ENCODE data around the gene USP49. TPM values are rescaled to one million over a fixed set of nuclear protein-coding genes. Genes with fewer than 3 reads are reported as not detected.
A peak's percentile ranks its signal among the peaks of the same experiment; 100 is the strongest.

The USP49 gene
- total and polyA plus RNA-seq, 2 donors (not counting 1 experiment from before 2014, with no cell fraction given), result 1.5 to 2.3 TPM

GRCh38 chr6:41939848-41940758 lies 44.9 kb upstream of the USP49 start:
- H2AFZ ChIP-seq (ENCODE audit: low read length), result peak overlapping the region; percentile 74
- DNase-seq (ENCODE audit: low read depth in 2 of 2), result peak; percentile 44 to 61
- peak overlapping the region; percentile 73 for H3K9ac ChIP-seq (ENCODE audit: insufficient read depth, low read length)
- no peaks in the 10 kb centered on the region for H3K27me3 ChIP-seq (ENCODE audit: control insufficient read depth, insufficient read depth, low read length)
- peak overlapping the region; percentile 79 for H3K27ac ChIP-seq (ENCODE audit: insufficient read depth, low read length)
- peaks cover 41% of the 10 kb centered on the region for H3K79me2 ChIP-seq (ENCODE audit: control insufficient read depth, insufficient read depth, low read length)
- peak overlapping the region; percentile 74 to 95 (median 92) for H3K4me3 ChIP-seq (replicated peaks in 1 of 4; ENCODE audit: control extremely low read depth in 1 of 4, insufficient read depth in 1 of 4, low read depth in 3 of 4, low read length in 4 of 4)
- peaks cover 13% of the 10 kb centered on the region for H3K36me3 ChIP-seq (ENCODE audit: control insufficient read depth, insufficient read depth, low read length)
- TF ChIP-seq CTCF (conservative IDR thresholded peaks at IDR 0.05 in 1 of 2, IDR thresholded peaks at IDR 0.05 in 1 of 2; ENCODE audit: low read depth in 1 of 2, low read length in 2 of 2) (no peak), EZH2 (IDR thresholded peaks at IDR 0.05; ENCODE audit: low read length, missing control alignments) (no peak)
- no peaks in the 10 kb centered on the region for H4K20me1 ChIP-seq (ENCODE audit: control insufficient read depth, extremely low read depth, insufficient read depth, low read length)
- H3K9me3 ChIP-seq (ENCODE audit: control insufficient read depth, insufficient read depth, low read depth, low read length), result no peaks in the 10 kb centered on the region
- H3K4me1 ChIP-seq (ENCODE audit: control insufficient read depth, extremely low read depth, insufficient read depth, low read length), result peaks cover 16% of the 10 kb centered on the region
- peak overlapping the region; percentile 95 for H3K4me2 ChIP-seq (ENCODE audit: extremely low read depth, insufficient read depth, low read length)

DNA sequence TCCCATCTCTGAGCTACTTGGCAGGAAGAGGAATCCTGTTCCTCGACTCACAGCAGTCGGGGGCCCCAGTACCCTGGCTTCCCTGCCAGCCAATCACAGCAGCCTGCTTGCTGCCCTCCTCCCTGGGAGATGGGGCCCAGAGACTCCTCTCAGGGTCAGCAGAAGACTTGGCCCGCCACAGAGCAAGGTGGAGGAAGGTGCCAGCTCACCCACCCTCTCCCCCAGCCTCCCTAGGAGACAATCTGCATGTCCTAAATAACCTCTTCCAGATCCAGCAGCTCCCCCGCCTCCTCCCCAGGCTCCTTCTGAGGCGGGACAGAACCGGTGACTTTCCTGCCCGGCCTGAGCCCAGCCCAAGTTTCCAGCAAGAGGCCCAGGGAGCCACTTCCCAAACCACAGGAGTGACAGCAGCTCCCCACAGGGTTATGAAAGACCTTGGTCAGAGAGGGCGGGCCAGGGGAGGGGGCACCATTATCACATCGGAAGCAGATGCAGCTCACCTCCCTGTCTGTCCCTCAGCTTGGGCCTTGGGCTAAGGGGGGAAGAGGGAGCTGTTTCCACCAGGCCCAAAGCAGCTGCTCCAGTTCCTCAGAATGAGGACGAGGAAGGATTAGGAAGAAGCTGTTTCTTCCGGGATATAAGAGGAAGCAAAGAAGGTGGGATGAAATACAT lies 44.1 kb upstream of the USP49 start:
- TF ChIP-seq CTCF (conservative IDR thresholded peaks at IDR 0.05 in 1 of 2, IDR thresholded peaks at IDR 0.05 in 1 of 2; ENCODE audit: low read depth in 1 of 2, low read length in 2 of 2) (no peak), EZH2 (IDR thresholded peaks at IDR 0.05; ENCODE audit: low read length, missing control alignments) (no peak)
- Histone ChIP-seq H4K20me1 (ENCODE audit: control insufficient read depth, extremely low read depth, insufficient read depth, low read length) (no peaks in the 10 kb centered on the region), H3K4me3 (replicated peaks in 1 of 4; ENCODE audit: control extremely low read depth in 1 of 4, insufficient read depth in 1 of 4, low read depth in 3 of 4, low read length in 4 of 4) (peak overlapping the region in 2 of 4 experiments; percentile 74 to 95), H3K27ac (ENCODE audit: insufficient read depth, low read length) (peak overlapping the region; percentile 26), H3K9me3 (ENCODE audit: control insufficient read depth, insufficient read depth, low read depth, low read length) (no peaks in the 10 kb centered on the region), H3K27me3 (ENCODE audit: control insufficient read depth, insufficient read depth, low read length) (no peaks in the 10 kb centered on the region), H2AFZ (ENCODE audit: low read length) (no peak overlapping the region), H3K4me2 (ENCODE audit: extremely low read depth, insufficient read depth, low read length) (no peak overlapping the region), H3K79me2 (ENCODE audit: control insufficient read depth, insufficient read depth, low read length) (peaks cover 41% of the 10 kb centered on the region), H3K9ac (ENCODE audit: insufficient read depth, low read length) (no peak overlapping the region), H3K4me1 (ENCODE audit: control insufficient read depth, extremely low read depth, insufficient read depth, low read length) (peaks cover 16% of the 10 kb centered on the region), H3K36me3 (ENCODE audit: control insufficient read depth, insufficient read depth, low read length) (peaks cover 15% of the 10 kb centered on the region)
- DNase-seq (ENCODE audit: low read depth in 2 of 2), result peak; percentile 42 to 68

- H3K4me1 ChIP-seq (ENCODE audit: control insufficient read depth, extremely low read depth, insufficient read depth, low read length), result peaks cover 16% of the 10 kb centered on the region
- H4K20me1 ChIP-seq (ENCODE audit: control insufficient read depth, extremely low read depth, insufficient read depth, low read length), result no peaks in the 10 kb centered on the region
- H3K9ac ChIP-seq (ENCODE audit: insufficient read depth, low read length), result no peak overlapping the region
- no peak for TF ChIP-seq CTCF (conservative IDR thresholded peaks at IDR 0.05 in 1 of 2, IDR thresholded peaks at IDR 0.05 in 1 of 2; ENCODE audit: low read depth in 1 of 2, low read length in 2 of 2)
- TF ChIP-seq EZH2 (IDR thresholded peaks at IDR 0.05; ENCODE audit: low read length, missing control alignments), result no peak
- peaks cover 41% of the 10 kb centered on the region for H3K79me2 ChIP-seq (ENCODE audit: control insufficient read depth, insufficient read depth, low read length)
- H2AFZ ChIP-seq (ENCODE audit: low read length), result no peak overlapping the region
- peaks cover 18% of the 10 kb centered on the region for H3K36me3 ChIP-seq (ENCODE audit: control insufficient read depth, insufficient read depth, low read length)
- peak overlapping the region in 1 of 4 experiments; percentile 10 for H3K4me3 ChIP-seq (replicated peaks in 1 of 4; ENCODE audit: control extremely low read depth in 1 of 4, insufficient read depth in 1 of 4, low read depth in 3 of 4, low read length in 4 of 4)
- H3K4me2 ChIP-seq (ENCODE audit: extremely low read depth, insufficient read depth, low read length), result no peak overlapping the region
- no peak overlapping the region for H3K27ac ChIP-seq (ENCODE audit: insufficient read depth, low read length)
- no peaks in the 10 kb centered on the region for H3K27me3 ChIP-seq (ENCODE audit: control insufficient read depth, insufficient read depth, low read length)
- no peak for DNase-seq (ENCODE audit: low read depth in 2 of 2)
- H3K9me3 ChIP-seq (ENCODE audit: control insufficient read depth, insufficient read depth, low read depth, low read length), result no peaks in the 10 kb centered on the region
Measured at GRCh38 chr6:41938590-41939175, 43.5 kb upstream of the USP49 start.

Data from fibroblast of lung (primary cell).